ENCODE results near the gene USP22.
"Not testable (repeated sequence)": the region's sequence is repeated elsewhere in the genome, so short reads cannot be mapped to it uniquely, and the experiment has no call there.

USP22 gene

DNA sequence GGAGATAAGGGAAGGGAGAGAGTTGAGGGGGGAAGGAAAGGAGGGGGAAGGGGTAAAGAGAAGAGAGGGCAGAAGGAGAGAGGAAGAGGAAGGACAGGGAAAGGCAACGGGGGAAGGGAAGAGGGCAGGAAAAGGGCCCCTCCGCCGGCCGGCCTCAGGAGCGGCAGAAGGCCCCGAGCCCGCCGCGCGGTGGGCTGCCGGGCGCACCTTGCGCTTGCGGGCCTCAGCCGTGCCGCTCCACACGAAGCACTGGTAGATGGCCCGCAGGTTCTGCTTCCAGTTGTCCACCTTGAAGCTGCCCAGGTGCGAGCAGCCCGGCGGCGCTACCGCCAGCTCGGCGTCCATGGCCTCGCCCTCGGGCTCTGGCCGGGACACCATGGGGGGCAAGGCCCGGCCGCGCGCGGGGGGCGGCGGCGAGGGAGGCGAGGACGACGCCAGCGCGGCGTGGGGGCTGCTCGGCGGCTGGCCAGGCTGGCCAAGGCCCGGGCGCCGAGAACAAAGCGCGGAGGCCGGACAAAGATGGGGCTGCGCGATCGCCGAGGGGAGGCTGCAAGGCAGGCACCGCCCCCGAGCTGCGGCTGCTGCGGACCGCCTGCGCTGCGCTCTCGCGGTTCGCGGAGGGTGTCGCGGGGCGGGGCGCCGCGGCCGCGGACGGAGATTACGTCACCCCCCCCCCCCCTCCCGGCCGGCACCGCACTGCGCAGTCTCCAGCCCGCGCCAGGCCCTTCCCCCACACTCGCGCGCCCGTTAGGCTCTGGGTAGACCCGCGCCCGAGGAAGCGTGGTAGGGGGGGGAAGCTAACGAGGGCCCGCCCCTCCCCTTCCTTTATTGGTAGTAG is at the start of gene USP22:
TSS of gene USP22 (minus strand) at position 554 of the 838 bp plus-strand sequence. CDS start at position 378, 176 bp downstream.
- DNase-seq = peak; percentile 97

DNA sequence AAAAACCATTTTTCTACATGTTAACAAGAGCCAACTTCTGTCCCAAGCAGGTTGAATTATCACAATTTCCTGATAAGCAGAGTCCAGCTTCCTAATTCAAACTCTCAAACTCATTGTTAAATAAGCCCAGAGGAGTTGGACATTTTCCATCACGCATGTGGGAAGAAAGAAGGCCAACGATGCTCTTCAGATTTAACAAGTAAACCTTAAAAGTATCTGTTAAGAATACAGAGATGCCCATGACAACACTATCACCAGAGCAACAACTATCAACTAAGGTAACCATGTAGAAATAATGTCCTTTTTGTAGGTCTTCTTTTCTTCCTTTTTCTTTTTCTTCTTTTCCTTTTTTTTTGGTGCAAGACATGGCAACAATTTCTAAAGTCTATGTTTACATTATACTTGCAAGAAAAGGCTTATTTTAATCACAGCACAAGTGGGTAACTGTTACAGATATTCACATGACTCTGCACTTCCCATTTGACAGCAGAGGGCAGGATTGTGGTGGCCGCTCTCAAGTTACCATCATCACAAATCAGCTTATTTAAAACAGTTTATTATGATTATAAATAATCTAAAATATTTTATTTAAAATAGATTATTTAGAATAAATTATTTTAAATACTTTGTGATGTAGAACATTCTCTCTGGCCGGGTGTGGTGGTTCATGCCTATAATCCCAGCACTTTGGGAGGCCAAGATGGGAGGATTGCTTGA is 48.2 kb upstream of the USP22 start:
- no peak for DNase-seq

DNA sequence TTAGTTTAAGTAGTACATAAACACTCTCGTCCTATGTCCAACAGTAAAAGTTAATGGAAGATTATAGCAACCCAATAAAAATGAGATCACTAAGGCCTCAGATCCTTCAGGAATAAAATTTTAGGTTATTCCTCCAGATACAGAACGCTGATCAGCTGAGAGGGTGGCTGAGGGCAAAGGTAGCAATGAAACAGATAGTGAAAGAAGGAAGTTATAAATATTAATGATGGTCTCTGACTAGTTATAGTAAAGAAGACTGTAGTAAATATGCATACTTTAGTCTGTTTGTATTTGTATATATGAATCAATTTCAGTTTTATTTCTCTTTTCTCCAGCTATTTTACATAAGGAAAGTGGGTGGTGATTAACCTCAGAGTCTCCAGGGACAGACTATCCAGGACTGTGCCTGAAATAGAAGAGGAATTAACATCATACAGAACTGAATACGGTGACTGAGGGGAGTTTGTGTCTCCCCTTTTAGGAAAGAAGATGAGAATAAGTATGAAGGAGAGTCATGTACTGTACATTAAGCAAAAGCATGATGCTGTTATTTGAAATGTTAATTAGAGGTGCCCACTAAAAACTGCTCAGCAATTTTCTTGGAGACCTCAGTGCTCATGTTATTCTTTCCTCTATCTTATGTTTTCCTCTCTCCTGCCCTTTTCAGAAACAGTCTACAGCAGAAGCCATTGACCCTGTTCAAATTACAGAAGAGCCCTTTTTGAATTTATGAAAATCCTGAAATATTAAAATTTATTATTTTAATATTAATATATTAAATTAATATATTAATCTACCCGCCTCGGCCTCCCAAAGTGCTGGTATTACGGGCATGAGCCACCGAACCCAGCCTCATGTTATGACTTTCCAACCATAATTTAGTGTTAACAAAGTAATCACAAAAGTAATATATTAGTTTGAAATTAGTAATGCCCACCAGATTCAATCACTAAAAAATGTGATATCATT is 47.4 kb upstream of the USP22 start:
- DNase-seq = no peak

DNA sequence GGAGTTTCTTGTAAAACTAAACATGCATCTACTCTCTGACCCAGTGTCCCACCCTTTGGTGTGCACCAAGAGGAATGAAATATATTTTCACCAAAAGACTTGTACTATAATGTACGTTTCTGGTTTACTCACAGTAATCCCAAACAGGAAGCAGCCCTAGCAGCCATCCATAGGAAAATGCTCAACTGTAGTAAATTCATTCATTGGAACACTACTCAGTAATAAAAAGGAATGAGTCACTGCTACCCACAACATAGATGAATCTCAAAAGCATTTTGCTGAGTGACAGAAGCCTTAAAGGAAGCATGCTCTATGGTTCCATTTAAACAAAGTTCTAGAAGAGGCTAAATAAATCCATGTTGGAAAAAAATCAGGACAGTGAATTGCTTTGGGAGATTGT is 46.3 kb upstream of the USP22 start:
- DNase-seq = peak; percentile 65

DNA sequence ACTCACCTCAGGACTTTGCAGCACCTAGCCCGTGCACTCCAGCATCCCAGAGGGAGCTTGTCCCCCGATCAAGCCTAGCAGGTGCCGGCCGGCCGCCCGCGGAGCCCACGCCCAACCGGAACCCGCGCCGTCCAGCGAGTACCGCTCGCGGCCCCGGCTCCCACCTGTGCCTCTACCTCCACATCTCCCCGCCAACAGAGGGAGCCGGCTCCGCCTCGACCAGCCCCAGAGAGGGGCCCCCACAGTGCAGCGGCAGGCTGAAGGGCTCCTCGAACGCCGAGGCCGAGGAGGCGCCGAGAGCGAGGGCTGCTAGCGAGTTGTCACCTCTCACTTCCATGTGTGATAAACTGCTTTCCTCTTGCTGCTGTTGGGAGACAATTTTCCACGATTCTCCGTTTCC is 42.9 kb upstream of the USP22 start:
- no peak for DNase-seq

- not testable (repeated sequence) for DNase-seq
These were observed 42.5 kb upstream of the USP22 start for GRCh38 chr17:21085280-21085679.

DNA sequence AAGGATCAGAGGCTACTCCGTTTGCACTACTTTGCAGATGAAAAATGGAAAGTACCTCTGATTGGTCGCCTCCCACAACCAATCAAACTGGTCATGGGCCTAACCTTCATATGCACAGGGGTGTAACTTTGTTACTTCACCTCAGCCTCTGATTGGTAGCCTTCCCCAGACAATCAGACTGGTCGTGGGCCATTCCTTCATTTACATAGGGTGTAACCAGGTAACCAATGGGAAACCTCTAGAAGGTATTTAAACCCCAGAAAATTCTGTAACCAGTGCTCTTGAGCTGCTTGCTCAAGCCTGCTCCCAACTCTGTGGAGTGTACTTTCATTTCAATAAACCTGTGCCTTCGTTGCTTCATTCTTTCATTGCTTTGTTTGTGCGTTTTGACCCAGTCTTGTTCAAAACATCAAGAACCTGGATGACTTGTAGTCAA is 39.2 kb upstream of the USP22 start:
- no peak for DNase-seq

DNA sequence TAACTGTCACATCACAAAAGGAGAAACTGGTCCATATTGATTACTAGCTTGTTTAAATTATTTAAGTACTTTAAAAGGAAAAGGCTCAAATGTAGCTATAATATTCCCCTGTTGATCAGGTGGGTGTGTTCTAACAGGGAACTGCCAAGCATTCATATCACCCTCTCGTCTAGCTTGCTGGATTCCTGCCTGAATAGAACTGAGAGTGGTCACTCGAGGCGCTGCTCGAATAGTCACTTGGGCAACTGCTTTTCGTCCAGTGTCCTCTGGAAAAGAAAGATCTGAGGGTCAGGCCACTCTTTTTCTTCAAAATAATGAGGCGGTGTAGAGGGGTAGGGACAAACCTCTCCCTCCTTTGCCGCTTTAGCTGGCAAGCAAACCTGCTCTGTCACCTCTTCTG is 36.4 kb upstream of the USP22 start:
- no peak for DNase-seq

DNA sequence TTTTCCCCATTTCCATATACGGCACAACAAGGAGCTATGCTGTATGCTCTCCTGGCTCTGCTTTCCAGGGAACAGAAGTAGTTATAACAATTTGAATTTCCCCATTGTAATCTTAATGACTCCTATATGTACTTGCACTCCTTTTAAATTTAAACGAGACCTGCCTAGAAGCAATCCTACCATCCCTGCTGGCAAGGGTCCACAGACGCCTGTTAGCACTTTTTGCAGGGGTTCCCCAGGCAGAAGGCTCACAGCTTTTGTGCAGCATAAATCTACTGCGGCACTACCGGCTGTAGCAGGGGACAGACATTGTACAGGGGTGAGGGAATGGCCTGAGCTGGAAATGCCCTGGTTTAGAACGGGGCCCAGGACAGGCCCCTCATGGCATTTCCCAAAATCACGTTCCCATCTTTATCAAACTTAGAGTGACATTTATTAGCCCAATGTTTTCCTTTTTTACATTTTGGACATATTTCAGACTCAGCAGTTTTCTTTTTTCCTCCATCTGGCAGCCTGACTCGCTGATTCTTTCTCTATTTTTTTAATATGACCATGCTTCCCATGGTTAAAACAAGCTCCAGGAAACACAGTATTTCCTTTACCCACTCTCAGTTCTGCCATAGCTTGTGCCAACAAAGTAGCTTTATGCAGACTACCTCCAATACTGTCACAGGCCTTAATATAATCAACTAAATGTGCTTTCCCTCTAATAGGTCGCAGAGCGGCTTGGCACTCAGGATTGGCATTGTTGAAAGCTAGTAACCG is 35.4 kb upstream of the USP22 start:
- no peak for DNase-seq

DNA sequence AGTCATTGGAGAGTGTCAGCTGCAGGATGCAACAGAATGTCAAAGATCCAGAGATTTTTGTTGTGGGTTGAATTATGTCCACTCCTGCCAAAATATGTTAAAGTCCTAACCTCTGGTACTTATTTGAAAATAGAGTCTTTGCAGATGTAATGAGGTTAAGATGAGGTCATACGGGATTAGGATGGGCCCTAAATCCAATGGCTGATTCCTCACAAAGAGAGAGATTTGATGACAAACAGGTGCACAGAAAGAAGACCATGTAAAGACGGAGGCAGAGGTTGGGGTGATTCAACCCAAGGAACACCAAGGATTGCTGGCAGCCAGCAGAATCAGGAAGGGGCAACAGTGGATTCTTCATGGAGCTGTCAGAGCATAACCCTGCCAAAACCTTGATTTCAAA is 34.5 kb upstream of the USP22 start:
- DNase-seq = no peak

DNA sequence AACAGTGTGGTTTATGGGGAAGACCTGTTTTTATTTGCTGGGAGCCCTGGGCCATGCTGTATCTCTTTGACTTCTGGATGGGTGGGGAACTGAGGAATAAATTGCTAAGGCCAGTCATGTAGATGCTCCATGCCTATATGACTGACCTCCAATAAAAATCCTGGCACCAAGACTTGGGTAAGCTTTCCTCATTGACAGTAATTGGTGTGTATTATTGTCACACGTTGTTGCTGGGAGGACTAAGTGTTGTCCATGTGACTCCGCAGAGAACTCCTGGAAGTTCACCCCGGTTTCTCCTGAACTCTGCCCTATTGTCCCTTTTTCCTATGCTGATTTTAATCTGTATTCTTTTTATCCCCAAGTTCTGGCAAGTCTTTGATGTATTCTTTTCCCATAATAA is 33.4 kb upstream of the USP22 start:
- no peak for DNase-seq

DNA sequence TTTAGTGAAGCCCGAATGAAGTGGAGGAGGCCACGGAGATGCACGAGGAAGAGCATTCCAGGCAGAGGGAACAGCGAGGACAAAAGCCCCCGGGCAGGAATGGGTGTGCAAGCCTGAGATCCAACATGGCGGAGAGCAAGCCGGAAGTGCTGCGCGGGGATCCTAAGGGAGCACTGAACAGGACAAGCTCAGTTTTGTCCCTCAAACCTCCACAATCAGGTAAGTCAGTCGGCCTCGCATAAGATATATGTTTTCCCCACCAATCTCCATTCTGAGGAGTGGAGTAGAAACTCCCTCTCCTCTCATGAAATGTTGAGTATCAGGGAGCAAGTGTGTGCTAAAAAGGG is 32.9 kb upstream of the USP22 start:
- DNase-seq = no peak

- DNase-seq = no peak
These were observed 30.0 kb upstream of the USP22 start for GRCh38 chr17:21072745-21073197.

GRCh38 chr17:21066394-21066793 is 23.6 kb upstream of the USP22 start:
- no peak for DNase-seq

GRCh38 chr17:21061971-21062526 is 19.2 kb upstream of the USP22 start:
- no peak for DNase-seq

DNA sequence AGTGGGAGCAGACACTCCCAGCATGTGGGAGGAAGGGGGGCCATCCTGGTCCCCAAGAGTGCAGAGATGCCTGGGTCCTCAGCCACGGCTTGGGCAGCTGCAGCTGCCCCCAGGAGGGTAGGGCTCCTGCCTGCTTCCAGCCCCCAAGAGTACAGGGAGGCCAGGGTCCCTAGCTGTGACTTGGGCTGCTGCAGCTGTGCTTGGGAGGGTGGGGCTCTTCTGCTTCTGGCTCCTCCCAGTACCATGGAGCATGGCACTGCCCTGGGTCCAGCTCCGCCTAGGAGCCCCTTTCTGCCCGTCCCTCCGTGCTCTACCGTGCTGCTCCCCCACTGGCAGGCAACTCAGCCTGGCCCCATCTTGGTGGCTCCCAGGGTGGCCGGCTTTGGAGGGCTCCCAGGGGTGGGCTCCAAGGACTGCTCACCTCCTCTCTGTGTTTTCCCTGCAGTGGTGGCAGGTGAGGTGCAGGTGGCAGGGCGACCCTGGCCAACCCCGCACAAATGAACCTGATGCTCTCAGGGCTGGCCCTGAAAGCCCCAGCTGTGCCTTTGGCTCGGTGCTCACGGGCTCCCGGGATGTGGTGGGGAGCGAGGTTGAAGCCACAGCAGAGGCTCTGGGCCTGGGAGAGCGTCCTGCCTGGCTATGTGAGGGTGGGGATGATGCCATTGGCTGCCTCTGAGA is 18.5 kb upstream of the USP22 start:
- no peak for DNase-seq

- no peak for DNase-seq
These were observed 16.9 kb upstream of the USP22 start for GRCh38 chr17:21059761-21060160.

DNA sequence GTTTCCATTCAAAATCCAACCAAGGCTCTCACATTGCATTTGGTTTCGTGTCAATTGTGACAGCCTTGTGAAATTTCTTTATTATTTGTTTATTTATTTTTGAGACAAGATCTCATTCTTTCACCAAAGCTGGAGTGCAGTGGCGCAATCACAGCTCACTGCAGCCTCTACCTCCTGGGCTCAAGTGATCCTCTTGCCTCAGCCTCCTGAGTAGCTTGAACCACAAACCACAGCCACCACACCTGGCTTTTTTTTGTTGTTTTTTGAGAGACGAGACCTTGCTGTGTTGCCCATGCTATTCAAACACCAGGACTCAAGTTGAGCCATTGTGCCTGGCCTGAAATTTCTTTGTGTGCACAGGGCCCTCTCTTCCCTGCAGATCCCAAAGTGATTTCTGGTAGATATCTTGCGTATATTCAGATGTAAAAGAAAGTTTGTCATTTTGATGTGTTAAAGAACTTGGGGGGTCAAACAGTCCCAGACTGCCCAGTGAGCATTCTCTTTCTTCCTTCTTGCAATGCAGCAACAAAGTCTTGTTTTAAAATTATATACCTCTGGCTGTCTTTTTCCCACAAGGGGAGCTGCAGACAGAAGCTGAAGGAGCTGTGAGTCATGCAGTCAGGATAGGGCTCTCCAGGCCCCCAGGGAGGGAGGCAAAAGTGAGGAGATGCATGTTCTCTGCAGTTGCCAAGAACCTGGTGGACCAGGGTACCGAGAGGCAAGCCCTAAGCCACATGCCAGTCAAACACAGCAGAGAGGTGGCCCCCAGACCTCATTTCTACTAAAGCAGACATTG is 15.5 kb upstream of the USP22 start:
- peak; percentile 44 for DNase-seq

GRCh38 chr17:21053056-21053455 is 10.2 kb upstream of the USP22 start:
- not testable (repeated sequence) for DNase-seq

GRCh38 chr17:21049457-21049856 is 6.6 kb upstream of the USP22 start:
- no peak for DNase-seq
